ENCODE results near the gene AKAP1. TPM values are rescaled to one million over a fixed set of nuclear protein-coding genes. Genes with fewer than 3 reads are reported as not detected.

Gene AKAP1
- total and polyA plus RNA-seq, 2 experiments from 2014 or later, result 8.6 to 10.7 TPM

DNA sequence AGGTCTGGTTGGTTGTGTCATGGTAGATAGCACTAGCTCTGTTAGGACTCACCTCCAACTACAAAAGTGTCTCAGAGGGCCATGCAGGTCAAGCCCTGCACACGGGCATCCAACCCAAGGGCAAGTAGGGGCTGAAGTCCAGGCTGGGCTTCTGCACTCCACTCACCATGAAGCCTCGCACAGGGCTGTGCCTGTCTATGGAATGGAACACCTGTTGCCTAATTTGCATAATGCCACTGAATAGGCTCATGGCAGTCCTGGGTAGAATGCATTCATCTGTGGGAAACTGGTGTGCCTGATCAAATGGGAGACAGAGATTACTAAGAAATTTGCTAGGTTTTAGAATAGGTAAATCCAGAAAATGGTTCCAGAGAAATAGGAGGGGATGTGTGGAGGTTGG is 8.0 kb upstream of the AKAP1 start:
- H3K4me2 ChIP-seq (ENCODE audit: unreplicated experiment), result no peak overlapping the region
- TF ChIP-seq EZH2phosphoT487 (IDR thresholded peaks at IDR 0.05; ENCODE audit: insufficient read depth, low read depth) (no peak), EZH2 (IDR thresholded peaks at IDR 0.05; ENCODE audit: insufficient read depth, poor library complexity, severe bottlenecking) (no peak)
- H3K27ac ChIP-seq, result no peak overlapping the region
- in situ Hi-C loops (cut with MboI), result no loop called here
- H3K4me3 ChIP-seq, result no peak overlapping the region
- WGBS, 2 experiments (ENCODE audit: low coverage in 1 of 2, low lambda C conversion rate in 2 of 2, missing lambda C conversion rate in 2 of 2), result 50 to 54% methylated on average over 2 of the region's 2 CpGs
- no peaks in the 10 kb centered on the region for H3K9me2 ChIP-seq (ENCODE audit: insufficient read depth)
- H3F3A ChIP-seq (ENCODE audit: insufficient read depth), result no peaks in the 10 kb centered on the region
- H4K20me1 ChIP-seq (ENCODE audit: insufficient read depth), result no peaks in the 10 kb centered on the region
- H3K79me2 ChIP-seq (ENCODE audit: insufficient read depth), result no peaks in the 10 kb centered on the region
- H3K4me1 ChIP-seq (ENCODE audit: insufficient read depth), result no peaks in the 10 kb centered on the region
- no peaks in the 10 kb centered on the region for H3K36me3 ChIP-seq (ENCODE audit: low read depth)
- no peak for DNase-seq
- H3K9me3 ChIP-seq (ENCODE audit: low read depth), result no peaks in the 10 kb centered on the region
- no peak overlapping the region for H2AFZ ChIP-seq
- H3K27me3 ChIP-seq (replicated peaks; ENCODE audit: insufficient read depth), result peaks cover 7% of the 10 kb centered on the region; the same call in 1 of the 2 replicates
- H3K9ac ChIP-seq, result no peak overlapping the region

DNA sequence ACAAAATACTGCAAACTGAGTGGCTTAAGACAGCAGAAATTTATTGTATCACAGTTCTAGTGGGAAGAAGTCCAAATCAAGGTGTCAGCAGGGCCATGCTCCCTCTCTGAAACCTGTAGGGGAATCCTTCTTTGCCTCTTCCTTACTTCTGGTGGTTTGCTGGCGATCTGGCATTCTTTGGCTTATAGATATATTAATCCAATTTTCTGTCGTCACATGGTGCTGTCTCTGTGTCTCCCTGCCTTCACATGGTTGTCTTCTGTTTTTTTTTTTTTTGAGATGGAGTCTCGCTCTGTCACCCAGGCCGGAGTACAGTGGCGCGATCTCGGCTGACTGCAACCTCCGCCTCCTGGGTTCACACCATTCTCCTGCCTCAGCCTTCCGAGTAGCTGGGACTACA is 6.8 kb upstream of the AKAP1 start:
- 74 to 78% methylated on average over 9 of the region's 9 CpGs for WGBS, 2 experiments (ENCODE audit: low coverage in 1 of 2, low lambda C conversion rate in 2 of 2, missing lambda C conversion rate in 2 of 2)
- Histone ChIP-seq H3K27me3 (replicated peaks; ENCODE audit: insufficient read depth) (peaks cover 4% of the 10 kb centered on the region; the same call in 1 of the 2 replicates), H2AFZ (no peak overlapping the region), H3K79me2 (ENCODE audit: insufficient read depth) (no peaks in the 10 kb centered on the region), H3K9me3 (ENCODE audit: low read depth) (no peaks in the 10 kb centered on the region), H4K20me1 (ENCODE audit: insufficient read depth) (no peaks in the 10 kb centered on the region), H3F3A (ENCODE audit: insufficient read depth) (no peaks in the 10 kb centered on the region), H3K4me3 (no peak overlapping the region), H3K36me3 (ENCODE audit: low read depth) (no peaks in the 10 kb centered on the region), H3K4me1 (ENCODE audit: insufficient read depth) (no peaks in the 10 kb centered on the region), H3K4me2 (ENCODE audit: unreplicated experiment) (no peak overlapping the region), H3K27ac (no peak overlapping the region), H3K9me2 (ENCODE audit: insufficient read depth) (no peaks in the 10 kb centered on the region), H3K9ac (no peak overlapping the region)
- no peak for DNase-seq
- in situ Hi-C loops (cut with MboI), result no loop called here
- TF ChIP-seq EZH2phosphoT487 (IDR thresholded peaks at IDR 0.05; ENCODE audit: insufficient read depth, low read depth) (no peak), EZH2 (IDR thresholded peaks at IDR 0.05; ENCODE audit: insufficient read depth, poor library complexity, severe bottlenecking) (no peak)

DNA sequence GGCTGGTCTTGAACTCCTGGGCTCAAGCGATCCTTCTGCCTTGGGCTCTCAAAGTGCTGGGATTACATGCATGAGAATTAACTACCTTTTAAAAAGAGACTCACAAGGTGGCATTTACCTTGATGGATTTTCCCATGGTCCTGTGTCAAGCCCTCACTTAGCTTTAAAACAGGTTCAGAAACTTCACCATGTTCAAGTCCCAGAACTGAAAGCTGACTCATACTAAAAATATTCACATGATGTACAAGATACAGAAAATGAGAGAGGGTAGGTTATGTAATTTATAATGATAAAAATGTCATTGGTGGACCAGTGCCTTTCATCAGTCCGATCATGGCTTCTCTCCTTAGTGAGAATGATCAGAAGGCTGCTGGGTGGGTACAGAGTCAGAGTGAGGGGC is 4.3 kb upstream of the AKAP1 start:
- WGBS, 2 experiments (ENCODE audit: low coverage in 1 of 2, low lambda C conversion rate in 2 of 2, missing lambda C conversion rate in 2 of 2), result 57 to 59% methylated on average over 2 of the region's 2 CpGs
- Histone ChIP-seq H3K79me2 (ENCODE audit: insufficient read depth) (no peaks in the 10 kb centered on the region), H3K9me2 (ENCODE audit: insufficient read depth) (no peaks in the 10 kb centered on the region), H3F3A (ENCODE audit: insufficient read depth) (peaks cover 6% of the 10 kb centered on the region; the same call in 1 of the 2 replicates), H3K4me1 (ENCODE audit: insufficient read depth) (no peaks in the 10 kb centered on the region), H3K27me3 (replicated peaks; ENCODE audit: insufficient read depth) (no peaks in the 10 kb centered on the region), H3K4me3 (no peak overlapping the region), H3K9ac (no peak overlapping the region), H3K27ac (no peak overlapping the region), H3K36me3 (ENCODE audit: low read depth) (no peaks in the 10 kb centered on the region), H4K20me1 (ENCODE audit: insufficient read depth) (no peaks in the 10 kb centered on the region), H2AFZ (no peak overlapping the region), H3K4me2 (ENCODE audit: unreplicated experiment) (no peak overlapping the region), H3K9me3 (ENCODE audit: low read depth) (no peaks in the 10 kb centered on the region)
- peak; percentile 16 for DNase-seq
- TF ChIP-seq EZH2phosphoT487 (IDR thresholded peaks at IDR 0.05; ENCODE audit: insufficient read depth, low read depth) (no peak), EZH2 (IDR thresholded peaks at IDR 0.05; ENCODE audit: insufficient read depth, poor library complexity, severe bottlenecking) (no peak)
- in situ Hi-C loops (cut with MboI), result no loop called here

DNA sequence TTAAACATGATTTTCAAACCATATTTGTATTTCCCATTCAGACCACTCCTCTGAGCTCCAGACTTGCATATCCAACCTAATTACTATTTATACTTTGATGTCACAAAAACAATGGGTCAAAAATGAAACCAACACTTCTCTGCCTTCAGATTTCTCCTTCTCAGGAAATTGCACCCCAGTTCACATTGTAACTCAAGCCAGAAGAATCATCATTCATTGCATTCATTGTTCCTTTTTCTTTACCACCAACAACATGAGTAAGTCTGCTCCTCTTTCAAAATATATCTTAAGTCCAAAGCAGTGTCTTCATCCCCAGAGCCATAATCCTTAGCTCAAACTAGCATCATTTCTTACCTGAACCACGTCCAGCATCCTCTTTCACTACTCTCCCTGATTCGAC is 2.6 kb upstream of the AKAP1 start:
- in situ Hi-C loops (cut with MboI), result no loop called here
- H3K4me2 ChIP-seq (ENCODE audit: unreplicated experiment), result no peak overlapping the region
- no peaks in the 10 kb centered on the region for H3K9me3 ChIP-seq (ENCODE audit: low read depth)
- no peaks in the 10 kb centered on the region for H4K20me1 ChIP-seq (ENCODE audit: insufficient read depth)
- no peak overlapping the region for H3K9ac ChIP-seq
- H2AFZ ChIP-seq, result no peak overlapping the region
- DNase-seq, result no peak
- H3K9me2 ChIP-seq (ENCODE audit: insufficient read depth), result no peaks in the 10 kb centered on the region
- no peak overlapping the region for H3K27ac ChIP-seq
- peaks cover 6% of the 10 kb centered on the region; the same call in 1 of the 2 replicates for H3F3A ChIP-seq (ENCODE audit: insufficient read depth)
- no peaks in the 10 kb centered on the region for H3K27me3 ChIP-seq (replicated peaks; ENCODE audit: insufficient read depth)
- no peak overlapping the region for H3K4me3 ChIP-seq
- no peaks in the 10 kb centered on the region for H3K4me1 ChIP-seq (ENCODE audit: insufficient read depth)
- H3K79me2 ChIP-seq (ENCODE audit: insufficient read depth), result peaks cover 5% of the 10 kb centered on the region; the same call in 1 of the 2 replicates
- TF ChIP-seq EZH2phosphoT487 (IDR thresholded peaks at IDR 0.05; ENCODE audit: insufficient read depth, low read depth) (no peak), EZH2 (IDR thresholded peaks at IDR 0.05; ENCODE audit: insufficient read depth, poor library complexity, severe bottlenecking) (no peak)
- no peaks in the 10 kb centered on the region for H3K36me3 ChIP-seq (ENCODE audit: low read depth)
- WGBS, 2 experiments (ENCODE audit: low coverage in 1 of 2, low lambda C conversion rate in 2 of 2, missing lambda C conversion rate in 2 of 2), result 77 to 82% methylated on average over 2 of the region's 2 CpGs

DNA sequence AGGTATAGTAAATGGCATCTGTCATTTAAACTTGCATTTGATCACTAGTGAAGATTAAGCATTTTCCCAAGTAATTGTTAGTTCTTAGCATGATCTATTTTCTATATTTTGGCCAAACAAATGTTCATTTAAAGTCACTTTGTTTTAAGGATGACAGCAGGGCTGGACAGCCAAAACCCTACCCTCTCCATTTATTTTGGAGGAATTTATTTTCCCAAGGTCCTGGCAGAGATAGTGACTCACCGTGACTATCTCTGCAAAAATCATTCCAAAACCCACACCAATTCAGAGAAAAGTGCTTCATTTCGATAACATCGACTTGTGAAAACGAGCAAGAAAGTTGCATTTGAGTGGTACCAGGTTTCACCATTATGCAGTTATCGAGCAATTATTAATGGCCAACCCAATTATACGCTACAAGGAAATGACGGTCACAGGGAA is 665 bp upstream of the AKAP1 start:
- TF ChIP-seq EZH2phosphoT487 (IDR thresholded peaks at IDR 0.05; ENCODE audit: insufficient read depth, low read depth), result no peak
- no peak for TF ChIP-seq EZH2 (IDR thresholded peaks at IDR 0.05; ENCODE audit: insufficient read depth, poor library complexity, severe bottlenecking)
- DNase-seq, result no peak
- Histone ChIP-seq H3K4me2 (ENCODE audit: unreplicated experiment) (peak overlapping the region; percentile 87), H3K4me1 (ENCODE audit: insufficient read depth) (no peaks in the 10 kb centered on the region), H4K20me1 (ENCODE audit: insufficient read depth) (no peaks in the 10 kb centered on the region), H3K27ac (peak overlapping the region; percentile 76), H3F3A (ENCODE audit: insufficient read depth) (peaks cover 6% of the 10 kb centered on the region; the same call in 1 of the 2 replicates), H3K9me3 (ENCODE audit: low read depth) (no peaks in the 10 kb centered on the region), H2AFZ (peak overlapping the region; percentile 97), H3K27me3 (replicated peaks; ENCODE audit: insufficient read depth) (no peaks in the 10 kb centered on the region), H3K79me2 (ENCODE audit: insufficient read depth) (peaks cover 8% of the 10 kb centered on the region; the same call in 1 of the 2 replicates), H3K9ac (peak overlapping the region; percentile 87), H3K9me2 (ENCODE audit: insufficient read depth) (no peaks in the 10 kb centered on the region), H3K4me3 (peak overlapping the region; percentile 92), H3K36me3 (ENCODE audit: low read depth) (no peaks in the 10 kb centered on the region)
- WGBS, 2 experiments (ENCODE audit: low coverage in 1 of 2, low lambda C conversion rate in 2 of 2, missing lambda C conversion rate in 2 of 2), result 1 to 2% methylated on average over 7 of the region's 7 CpGs
- in situ Hi-C loops (cut with MboI), result no loop called here
